Measurements from ENCODE around the gene PDK4.
"Not testable (repeated sequence)": the region's sequence is repeated elsewhere in the genome, so short reads cannot be mapped to it uniquely, and the experiment has no call there.

The PDK4 gene

DNA sequence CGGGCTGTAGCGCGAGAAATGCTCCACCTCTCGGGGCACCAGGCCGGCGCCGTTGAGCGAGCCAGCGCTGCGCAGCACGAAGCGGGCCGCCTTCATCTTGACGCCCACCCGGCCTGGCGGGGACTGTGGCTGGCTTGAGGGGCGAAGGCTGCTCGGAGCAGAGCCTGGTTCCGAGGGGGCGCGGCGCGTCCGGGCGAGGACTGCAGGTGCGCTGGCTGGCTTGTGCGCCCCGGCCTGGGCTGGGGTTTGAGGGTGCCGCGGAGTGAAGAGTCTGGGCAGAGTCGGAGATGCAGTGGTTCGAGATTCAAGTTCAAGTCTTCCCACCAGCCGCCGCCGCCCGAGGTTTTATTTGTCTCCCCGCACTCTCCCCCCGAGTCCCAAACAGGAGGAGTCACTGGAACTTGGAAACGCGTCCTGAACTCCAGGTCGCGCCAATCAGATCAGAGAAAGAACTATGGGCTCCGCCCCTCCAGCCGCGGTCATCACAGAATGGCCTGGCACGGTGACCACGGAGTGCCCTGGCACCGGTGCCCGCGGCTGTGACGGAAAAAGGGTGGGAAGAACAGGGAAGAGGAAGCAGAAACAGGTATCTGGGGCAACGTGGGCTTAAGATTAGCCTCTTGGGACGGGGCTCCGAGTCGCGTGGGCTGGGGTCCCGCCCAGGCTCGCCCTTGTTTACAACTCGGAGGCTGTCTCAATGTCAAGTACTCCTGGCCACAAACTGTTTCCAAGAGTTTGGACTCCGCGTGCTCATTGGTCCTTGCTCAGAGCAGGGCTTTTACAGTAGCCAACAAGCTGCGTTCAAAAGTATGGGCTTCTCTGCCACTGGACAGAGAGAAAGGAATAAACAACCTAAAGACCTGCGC lies at the start of gene PDK4:
Gene PDK4, minus strand, starts transcription at position 319 of the 866 bp plus-strand sequence. Its CDS starts 223 bp downstream, at position 96.
- DNase-seq, result no peak

DNA sequence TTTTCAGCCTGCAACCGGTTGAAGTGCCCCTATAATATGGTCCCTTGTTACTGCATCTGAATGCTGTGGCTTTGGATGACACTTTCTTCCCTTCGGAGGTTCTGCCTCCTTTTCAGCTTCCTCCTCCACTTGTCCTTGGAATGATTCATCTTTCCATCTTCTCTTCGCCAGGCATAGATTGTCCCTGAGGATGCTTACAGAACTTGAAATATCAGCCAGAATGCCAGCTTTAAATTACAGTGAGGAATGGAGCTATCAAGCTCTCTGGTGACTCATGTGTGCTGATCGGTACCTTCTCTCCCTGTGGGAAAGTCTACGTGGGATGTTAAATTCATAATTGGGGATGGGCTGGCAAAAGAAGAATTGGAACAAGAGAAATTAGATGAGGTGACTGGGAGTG lies 45.9 kb upstream of the PDK4 start:
- no peak for DNase-seq

DNA sequence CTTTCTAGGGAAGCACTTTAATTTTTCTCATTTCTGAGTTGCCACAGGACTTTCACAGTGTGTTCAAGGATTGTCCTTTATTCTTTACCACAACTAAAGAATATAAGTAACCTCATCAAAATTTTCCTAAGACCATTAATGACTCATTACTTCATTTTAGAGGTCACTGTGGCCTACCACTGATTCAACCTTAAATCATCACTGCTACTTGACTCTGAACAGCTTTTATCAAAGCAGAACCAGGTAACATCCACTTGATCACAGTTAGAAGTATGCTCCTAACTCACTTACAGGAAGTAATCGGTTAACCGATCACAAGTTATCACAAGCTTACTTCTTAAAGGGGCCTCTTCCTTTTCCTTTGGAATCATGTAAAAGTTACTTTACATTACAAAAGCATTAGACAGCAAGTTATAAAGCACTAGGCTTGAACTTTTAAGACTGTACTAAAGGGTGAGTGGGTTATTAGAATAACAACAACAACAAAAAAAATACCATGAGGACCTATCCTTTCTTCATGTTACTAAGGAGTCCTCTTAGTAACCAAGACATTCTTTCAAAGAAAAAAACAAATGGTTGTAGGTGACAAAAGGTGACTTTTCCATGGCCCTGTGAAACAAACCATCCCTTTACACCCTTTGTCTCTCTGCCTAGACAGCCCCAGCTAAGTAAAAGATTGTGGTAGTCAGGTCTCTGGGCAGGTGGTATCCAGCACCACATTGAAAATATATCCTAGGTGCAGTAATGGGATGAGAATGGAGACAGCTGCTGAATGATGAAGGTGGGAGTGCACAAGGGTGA lies 40.0 kb upstream of the PDK4 start:
- DNase-seq, result no peak

DNA sequence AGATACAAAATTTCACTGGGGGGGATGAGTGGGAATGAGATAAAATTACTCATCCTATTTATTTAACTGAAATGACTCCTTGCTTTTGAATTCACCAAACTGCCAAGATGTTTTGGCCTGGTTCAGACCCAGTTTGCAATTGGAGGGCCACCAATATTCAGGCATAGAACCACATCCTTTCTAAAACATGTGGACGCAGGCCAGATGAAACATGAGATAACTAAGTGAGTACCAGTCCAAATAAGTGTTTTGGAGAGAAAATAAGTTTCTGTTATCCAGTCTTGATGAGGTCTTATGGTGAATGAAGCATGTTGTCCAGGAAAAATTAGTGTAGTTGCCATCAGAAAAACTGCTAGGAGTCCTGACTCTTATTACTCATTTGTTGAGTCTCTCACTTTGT lies 36.3 kb upstream of the PDK4 start:
- no peak for DNase-seq

DNA sequence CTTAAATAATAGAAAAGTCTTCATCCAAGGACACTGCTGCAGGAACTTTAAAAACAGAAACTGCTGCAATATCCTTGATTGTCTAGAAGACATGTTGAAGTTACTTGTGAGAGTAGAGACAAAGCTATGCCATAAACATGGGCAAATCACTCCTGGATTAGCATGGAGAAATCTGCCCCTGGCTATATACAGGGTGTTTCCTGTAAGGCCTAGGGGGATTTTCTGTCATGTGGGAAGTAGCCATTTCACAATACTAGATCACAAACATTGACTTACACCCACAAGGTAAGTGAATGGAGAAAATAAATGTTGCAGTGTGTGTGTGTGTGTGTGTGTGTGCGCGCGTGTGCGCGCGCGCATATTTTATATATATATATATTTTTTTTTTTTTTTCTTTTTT lies 35.2 kb upstream of the PDK4 start:
- no peak for DNase-seq

DNA sequence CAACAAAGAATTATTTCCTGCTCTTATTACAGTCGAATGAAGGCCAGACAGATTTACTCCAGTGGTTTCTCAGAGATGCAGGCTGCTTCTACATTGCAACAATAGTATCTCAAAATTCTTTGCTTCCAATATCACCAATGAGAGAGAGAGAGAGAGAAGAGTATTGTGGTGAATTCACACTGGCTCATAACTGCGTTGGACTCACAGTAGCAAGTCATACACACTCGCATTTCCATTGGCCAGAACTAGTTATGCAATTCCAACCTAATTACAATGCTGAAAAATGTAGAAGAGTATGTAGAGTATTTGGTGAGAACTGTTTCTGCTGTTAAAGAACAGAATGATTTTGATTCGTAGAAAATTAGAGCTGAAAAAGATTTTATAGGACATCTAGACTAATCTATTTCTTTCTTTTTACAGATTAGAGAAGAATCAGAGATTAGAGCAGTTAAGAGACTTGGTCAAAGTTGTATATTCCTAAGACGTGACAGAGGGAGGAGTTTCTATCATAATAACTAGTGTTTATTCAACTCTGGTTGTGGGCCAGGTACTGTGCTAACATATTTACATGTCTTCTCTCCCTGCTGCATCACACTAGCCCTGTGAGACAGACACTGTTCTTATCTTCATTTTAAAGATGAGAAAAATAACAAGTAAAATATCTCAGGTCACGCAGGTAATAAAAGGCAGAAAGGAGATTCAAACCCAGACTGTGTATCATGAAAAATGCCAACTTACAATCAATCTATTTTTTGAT lies 34.6 kb upstream of the PDK4 start:
- DNase-seq, result no peak

DNA sequence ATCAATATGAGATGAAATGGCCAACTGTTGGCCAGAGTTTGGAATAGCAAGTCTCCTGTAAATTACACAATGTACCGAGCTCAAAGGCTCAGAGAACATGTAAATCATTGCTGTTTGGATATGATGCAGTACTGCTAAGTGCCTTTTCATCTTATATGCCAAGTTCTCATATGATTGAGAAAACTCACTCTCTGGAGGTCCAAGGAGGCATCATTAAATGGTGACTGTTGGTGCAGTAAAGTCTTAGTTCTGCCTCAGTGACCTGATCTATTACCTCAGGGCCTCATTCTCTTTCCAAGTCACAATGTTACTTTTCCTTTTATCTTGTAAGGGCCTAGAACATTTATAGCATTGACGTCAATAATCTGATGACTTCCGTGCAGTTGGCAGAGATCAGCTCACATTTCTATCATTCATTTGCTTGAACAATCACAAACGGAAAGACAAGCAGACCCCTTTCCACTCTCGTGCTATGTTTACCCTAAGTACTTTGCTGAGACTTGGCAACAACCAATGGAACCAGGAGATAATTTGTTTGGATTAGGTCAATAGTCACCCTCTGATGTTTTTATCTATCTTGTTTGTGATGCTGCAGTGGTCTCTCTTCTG lies 32.6 kb upstream of the PDK4 start:
- DNase-seq, result no peak

DNA sequence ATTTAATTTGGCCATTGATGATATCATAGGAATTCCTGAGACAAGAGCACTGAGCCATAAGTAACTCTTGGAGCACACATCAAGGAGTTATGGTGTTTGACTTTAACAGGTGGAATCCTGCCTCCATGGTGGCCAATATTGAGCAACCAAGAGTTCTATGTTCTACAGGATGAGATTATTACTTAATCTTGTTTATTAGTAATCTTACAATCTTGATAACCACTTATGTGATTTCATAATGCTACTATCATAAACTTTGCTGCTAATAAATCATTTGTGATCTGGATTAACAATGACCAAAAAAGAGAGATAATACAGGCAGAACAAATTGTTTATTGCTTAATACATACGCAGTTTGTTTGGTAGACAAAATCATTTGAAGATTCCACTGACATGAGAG lies 27.5 kb upstream of the PDK4 start:
- no peak for DNase-seq

DNA sequence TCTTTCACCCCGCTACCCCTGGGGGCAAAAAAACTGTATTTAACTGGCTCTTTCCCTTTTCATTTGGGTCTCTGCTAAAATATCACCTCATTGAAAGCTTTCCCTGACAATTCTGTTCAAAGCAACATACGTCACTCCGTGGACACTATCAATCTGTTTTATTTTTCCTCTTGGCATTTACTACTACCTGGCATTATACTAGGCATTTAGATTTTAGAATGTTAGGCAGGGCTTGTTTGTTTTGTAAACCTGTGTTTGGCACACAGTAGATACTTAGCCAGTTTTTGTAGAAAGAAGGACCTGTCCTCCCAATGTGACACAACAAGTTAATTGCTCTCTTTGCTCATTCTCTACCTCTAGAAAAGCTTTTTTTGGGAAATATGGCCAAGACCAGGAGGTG lies 26.5 kb upstream of the PDK4 start:
- no peak for DNase-seq

DNA sequence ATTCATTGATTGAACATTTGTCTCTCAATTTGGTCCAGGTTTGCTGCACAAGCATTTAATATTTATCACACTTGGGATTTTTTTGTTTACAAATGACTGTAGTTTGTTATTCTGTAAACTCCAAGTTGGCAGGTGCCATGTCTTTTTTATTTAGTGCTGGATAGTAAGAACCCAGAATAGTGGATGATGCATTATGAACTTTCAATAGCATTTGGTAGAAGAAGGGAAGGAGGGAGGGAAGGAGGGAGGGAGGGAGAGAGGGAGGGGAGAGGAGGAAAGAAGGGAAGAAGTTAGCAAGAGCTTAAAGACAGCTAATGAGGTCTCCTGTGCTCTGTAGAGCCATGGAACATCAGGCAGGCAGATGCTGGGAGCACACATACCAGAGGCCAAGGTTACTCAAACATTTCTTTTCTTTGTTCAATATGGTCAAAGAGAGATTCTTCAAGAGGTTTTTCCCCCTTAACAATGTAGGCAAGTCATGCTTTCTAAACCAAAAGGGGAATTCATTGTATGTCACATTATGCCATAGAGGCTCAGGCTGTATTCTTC lies 25.8 kb upstream of the PDK4 start:
- no peak for DNase-seq

DNA sequence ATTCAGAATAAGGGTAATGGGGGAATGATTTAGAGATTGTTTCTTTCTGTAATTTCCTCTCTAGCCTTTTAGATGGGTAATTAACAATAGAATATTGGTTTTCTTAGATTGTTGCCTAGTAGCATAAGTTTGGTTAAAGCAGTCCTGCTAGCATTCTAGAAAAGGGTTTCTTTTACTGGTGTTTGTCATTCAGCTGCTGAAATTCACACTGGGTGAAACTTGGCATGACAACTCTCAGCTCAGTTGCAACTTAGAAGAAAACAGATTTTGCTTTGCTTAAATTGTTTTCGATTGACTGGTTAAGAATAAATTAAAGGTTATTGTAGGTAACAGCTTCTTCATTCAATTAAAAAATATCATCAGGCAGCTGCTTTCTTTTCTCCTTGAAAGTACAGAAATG lies 25.1 kb upstream of the PDK4 start:
- no peak for DNase-seq

DNA sequence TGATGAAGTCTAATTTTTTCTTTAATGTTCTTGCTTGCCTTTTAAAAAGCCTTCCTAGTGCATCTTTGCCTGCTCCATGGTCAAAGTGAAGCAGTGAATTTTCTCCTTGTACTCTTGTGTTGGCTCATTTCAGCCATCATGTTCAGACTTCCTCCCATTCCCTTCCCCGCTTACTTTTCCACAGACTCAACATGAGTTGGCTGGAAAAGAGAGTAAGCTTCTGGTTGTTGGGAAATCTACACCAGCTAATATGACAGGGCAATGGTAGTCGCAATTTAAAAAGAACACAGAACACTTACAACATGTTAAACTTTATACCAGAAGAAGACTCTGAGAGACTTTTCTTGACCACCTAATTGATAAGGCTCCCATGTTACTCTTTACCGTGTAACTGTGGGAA lies 24.3 kb upstream of the PDK4 start:
- DNase-seq, result no peak

DNA sequence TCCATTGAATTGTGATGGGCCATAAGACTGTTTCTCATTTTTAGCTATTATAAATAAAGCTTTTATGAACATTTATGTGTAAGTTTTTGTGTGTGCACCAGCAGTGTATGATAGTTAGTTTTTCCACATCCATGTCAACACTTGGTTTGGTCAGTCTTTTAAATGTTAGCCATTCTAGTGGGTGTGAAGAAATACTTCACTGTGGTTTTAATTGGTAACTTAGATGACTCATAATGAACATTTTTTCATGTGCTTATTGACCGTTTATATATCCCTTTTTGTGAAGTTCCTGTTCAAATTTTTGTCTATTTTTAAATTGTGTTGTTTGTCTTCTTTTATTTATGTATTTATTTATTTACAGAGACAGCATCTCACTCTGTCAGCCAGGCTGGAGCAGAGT lies 23.6 kb upstream of the PDK4 start:
- DNase-seq, result no peak

DNA sequence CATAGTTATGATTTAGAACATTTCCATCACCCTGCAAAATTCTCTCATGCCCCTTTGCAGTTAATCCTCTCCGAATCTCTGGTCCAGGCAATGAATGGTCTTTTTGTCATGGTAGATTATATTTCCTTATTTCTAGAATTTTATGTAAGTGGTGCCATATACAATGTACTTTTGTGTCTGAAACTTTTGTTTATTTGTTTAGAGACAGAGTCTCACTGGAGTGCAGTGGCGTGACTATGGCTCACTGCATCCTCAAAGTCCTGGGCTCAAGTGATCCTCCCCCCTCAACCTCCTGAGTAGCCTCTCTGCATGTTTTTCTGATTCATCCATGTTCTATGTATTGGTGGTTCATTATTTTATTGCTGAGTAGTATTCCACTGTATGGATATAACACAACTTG lies 23.2 kb upstream of the PDK4 start:
- DNase-seq, result no peak

DNA sequence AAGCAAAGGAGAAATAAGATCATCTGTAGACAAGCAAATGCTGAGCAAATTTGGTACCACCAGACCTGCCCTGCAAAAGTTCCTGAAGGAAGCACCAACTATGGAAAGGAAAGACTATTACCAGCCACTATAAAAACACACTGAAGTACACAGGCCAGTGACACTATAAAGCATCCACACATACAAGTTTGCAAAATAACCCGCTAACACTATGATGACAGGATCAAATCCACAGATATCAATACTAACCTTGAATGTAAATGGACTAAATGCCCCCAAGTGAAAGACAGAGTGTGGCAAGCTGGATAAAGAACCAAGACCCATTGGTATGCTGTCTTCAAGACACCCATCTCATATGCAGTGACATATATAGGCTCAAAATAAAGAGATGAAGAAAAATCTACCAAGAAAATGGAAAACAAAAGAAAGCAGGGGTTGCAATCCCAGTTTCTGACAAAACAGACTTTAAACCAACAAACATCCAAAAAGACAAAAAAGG lies 18.2 kb upstream of the PDK4 start:
- DNase-seq, result no peak

DNA sequence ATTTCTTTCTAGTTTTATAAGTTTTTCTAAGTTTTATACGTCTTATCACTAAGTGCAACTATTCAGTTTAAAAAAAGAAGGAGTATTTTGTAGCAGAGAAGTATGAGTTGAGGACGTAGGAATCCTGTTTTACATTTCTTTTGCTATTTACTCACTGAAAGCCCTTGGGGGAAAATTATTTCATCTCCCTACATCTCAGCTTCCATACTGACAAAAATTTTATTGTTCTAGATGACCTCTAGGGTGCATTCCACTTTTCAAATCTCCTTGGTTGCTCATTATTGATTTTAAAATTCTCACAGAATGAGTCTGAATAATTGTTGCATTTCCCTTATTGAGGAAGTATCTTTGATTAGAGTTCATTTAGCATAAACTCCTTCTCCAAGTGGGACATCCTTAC lies 14.9 kb upstream of the PDK4 start:
- no peak for DNase-seq

DNA sequence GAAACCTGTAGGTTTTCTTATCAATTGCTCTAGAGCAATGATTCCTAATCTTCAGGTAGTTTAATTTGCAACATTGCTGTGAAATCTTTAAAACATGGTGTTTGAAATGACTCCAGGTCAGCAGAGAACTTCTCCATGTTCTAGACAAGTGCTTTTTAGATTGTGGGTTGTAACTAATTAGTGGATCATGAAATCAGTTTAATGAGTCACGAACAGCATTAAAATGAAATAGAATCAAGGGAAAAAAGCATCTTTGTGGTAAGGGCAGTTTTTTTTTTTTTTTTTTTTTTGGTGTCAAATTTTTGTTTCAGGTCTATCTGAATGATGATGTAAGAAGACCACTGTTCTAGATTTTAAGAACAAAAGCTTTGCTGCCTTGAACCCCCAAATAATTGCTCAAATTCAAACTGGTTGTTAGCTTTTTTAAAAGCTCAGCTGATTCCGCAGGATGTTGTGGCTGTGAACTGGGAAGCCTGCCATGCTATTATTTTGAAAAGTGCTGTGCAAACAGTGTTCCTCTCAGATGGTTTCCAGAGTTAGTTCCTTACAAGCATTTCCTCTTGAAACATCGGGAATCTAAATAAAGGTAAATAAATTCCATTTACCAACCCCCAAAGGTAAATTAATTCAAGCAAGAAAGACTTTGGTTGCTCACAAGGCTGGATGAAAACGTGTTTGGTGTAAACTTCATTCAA lies 13.1 kb upstream of the PDK4 start:
- DNase-seq, result no peak

DNA sequence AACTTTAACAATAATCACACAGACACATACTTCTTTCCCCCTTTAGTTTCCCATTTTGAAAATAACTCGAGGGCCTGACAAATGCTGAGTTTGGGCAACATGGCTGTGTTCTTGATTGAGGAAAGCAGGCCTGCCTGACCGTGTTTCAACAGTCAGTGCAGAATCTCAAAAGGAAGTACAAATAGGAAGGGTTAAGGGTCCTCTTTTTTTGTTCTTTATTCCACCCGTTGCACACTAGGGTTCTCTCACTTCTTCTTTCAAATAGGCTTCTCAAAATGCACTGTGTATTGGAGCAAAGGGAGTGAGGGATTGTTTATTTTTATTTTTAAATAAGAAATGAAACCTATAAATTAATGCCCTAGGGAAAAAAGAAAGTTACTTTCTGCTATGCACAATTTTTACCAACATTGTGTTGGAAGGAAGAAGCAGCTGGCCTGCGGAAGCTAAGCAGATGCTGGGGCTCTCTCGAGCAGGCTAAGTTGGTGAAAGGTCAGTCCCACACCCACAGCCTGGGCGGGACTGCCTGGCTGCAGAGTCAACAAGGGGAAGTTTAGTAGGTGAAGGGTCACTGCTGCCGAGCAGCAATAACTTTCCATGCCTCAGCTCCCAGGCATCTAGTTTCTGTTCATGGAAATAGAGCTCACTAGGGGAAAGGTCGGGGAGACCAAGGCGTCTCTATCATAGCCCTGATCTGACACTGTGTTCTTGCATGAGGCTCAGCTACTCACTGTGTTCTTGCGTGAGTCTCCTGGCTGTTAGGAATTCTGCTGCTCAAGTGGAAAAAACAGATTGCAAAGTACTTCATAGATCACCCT lies 12.2 kb upstream of the PDK4 start:
- no peak for DNase-seq

DNA sequence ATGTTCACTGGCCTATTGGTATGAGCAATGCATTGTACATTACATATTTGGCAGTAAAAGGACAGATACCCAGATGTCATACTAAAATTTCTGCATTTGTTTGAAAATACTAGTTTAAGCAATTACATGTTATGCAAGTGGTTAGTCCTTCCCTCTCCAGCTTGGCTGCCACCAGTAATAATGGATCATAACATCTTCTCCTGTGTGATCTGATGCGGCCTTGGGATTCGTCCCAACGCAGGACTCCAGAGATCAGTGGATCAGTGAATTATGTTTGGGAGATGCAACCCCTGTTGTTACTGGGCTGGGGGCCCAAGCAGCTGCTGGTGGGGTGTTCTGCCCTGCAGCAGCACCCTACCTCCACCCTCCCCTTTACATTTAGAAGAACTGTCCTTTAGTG lies 11.2 kb upstream of the PDK4 start:
- DNase-seq, result no peak

DNA sequence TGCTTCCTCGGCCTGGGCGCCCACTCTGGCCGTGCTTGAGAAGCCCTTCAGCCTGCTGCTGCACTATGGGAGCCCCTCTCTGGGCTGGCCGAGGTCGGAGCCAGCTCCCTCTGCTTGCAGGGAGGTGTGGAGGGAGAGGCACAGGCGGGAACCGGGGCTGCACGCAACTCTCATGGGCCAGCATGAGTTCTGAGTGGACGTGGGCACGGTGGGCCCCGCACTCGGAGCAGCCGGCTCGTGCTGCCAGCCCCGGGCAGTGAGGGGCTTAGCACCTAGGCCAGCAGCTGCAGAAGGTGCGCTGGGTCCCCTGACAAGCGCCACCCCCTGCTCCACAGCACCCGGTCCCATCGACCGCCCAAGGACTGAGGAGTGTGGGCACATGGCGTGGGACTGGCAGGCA lies 9.0 kb upstream of the PDK4 start:
- DNase-seq, result no peak

DNA sequence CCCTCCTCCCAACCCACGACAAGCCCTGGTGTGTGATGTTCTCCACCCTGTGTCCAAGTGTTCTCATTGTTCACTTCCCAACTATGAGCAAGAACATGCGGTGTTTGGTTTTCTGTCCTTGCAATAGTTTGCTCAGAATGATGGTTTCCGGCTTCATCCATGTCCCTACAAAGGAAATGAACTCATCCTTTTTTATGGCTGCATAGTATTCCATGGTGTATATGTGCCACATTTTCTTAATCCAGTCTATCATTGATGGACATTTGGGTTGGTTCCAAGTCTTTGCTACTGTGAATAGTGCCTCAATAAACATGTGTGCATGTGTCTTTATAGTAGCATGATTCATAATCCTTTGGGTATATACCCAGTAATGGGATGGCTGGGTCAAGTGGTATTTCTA lies 8.5 kb upstream of the PDK4 start:
- not testable (repeated sequence) for DNase-seq
